Kidney tubule cell (primary cell): ENCODE measurements around the gene MPDZ.

Experiments used
- DNase-seq: peaks from one replicate; pipeline ENCODE4 v3.0.0-alpha.2; 2018; ENCODE audit warnings: low spot score

Gene MPDZ

GRCh38 chr9:13139641-13140171 lies 139.8 kb downstream of the MPDZ start:
- peak; percentile 83 for DNase-seq

GRCh38 chr9:13137426-13137825 lies 142.1 kb downstream of the MPDZ start:
- no peak for DNase-seq

GRCh38 chr9:13131991-13132390 lies 147.5 kb downstream of the MPDZ start:
- DNase-seq, result no peak

- no peak for DNase-seq
These were observed 148.1 kb downstream of the MPDZ start for GRCh38 chr9:13131416-13131815.

GRCh38 chr9:13128266-13128860 lies 151.1 kb downstream of the MPDZ start:
- DNase-seq, result no peak

GRCh38 chr9:13127131-13127530 lies 152.4 kb downstream of the MPDZ start:
- DNase-seq, result no peak

- no peak for DNase-seq
These were observed 154.2 kb downstream of the MPDZ start for GRCh38 chr9:13125261-13125660.

- DNase-seq, result no peak
These were observed 156.6 kb downstream of the MPDZ start for GRCh38 chr9:13122756-13123369.

GRCh38 chr9:13118313-13118712 lies 161.2 kb downstream of the MPDZ start:
- DNase-seq, result no peak

GRCh38 chr9:13116292-13116691 lies 163.2 kb downstream of the MPDZ start:
- DNase-seq, result no peak

GRCh38 chr9:13113751-13114150 lies 165.7 kb downstream of the MPDZ start:
- DNase-seq, result no peak

GRCh38 chr9:13113216-13113615 lies 166.3 kb downstream of the MPDZ start:
- peak; percentile 17 for DNase-seq

GRCh38 chr9:13111778-13112177 lies 167.7 kb downstream of the MPDZ start:
- DNase-seq, result no peak

- no peak for DNase-seq
These were observed 168.6 kb downstream of the MPDZ start for GRCh38 chr9:13110766-13111417.

GRCh38 chr9:13109781-13110180 lies 169.7 kb downstream of the MPDZ start:
- no peak for DNase-seq

GRCh38 chr9:13107008-13107407 lies 172.5 kb downstream of the MPDZ start:
- DNase-seq, result no peak

GRCh38 chr9:13100914-13101572 lies 178.4 kb downstream of the MPDZ start:
- no peak for DNase-seq

GRCh38 chr9:13095056-13095455 lies 184.4 kb downstream of the MPDZ start:
- no peak for DNase-seq

- no peak for DNase-seq
These were observed 188.9 kb downstream of the MPDZ start for GRCh38 chr9:13090628-13091027.

GRCh38 chr9:13089666-13090065 lies 189.8 kb downstream of the MPDZ start:
- DNase-seq, result no peak

- DNase-seq, result peak; percentile 59
These were observed 190.6 kb downstream of the MPDZ start for GRCh38 chr9:13088720-13089427.

GRCh38 chr9:13083963-13084528 lies 195.4 kb downstream of the MPDZ start:
- DNase-seq, result peak; percentile 49
